SHP77 treated with DMSO at 0.1 percent for 48 hours (cell line): ENCODE measurements around the gene TRPM2.
"Not testable (repeated sequence)": the region's sequence is repeated elsewhere in the genome, so short reads cannot be mapped to it uniquely, and the experiment has no call there.

Source experiments
- DNase-seq: peaks from one replicate; lab custom pipeline; 2025; lab: John Stamatoyannopoulos, UW

TRPM2 gene

GRCh38 chr21:44415073-44416025, 61.9 kb downstream of the TRPM2 start:
- no peak for DNase-seq

DNA sequence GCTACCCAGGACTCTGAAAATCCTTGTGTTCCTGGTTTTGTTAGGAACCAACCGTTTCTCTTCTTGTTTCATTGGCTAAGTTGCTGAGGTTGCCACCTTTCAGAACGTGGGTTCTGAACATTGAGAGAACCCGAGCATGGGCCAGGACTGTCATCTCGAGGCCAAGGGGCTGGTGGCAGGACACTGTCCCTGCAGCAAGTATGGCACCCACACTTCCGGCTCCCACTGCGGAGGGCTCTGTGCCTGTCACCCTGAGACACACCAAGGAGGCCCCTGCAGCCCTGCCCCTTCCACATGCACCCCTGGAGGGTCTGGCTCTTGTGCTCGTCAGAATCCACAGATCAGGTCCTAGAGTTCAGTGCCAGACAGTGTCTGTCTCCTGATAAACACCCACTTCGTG, 62.8 kb downstream of the TRPM2 start:
- DNase-seq, result no peak

GRCh38 chr21:44417621-44418107, 64.2 kb downstream of the TRPM2 start:
- DNase-seq, result not testable (repeated sequence)

DNA sequence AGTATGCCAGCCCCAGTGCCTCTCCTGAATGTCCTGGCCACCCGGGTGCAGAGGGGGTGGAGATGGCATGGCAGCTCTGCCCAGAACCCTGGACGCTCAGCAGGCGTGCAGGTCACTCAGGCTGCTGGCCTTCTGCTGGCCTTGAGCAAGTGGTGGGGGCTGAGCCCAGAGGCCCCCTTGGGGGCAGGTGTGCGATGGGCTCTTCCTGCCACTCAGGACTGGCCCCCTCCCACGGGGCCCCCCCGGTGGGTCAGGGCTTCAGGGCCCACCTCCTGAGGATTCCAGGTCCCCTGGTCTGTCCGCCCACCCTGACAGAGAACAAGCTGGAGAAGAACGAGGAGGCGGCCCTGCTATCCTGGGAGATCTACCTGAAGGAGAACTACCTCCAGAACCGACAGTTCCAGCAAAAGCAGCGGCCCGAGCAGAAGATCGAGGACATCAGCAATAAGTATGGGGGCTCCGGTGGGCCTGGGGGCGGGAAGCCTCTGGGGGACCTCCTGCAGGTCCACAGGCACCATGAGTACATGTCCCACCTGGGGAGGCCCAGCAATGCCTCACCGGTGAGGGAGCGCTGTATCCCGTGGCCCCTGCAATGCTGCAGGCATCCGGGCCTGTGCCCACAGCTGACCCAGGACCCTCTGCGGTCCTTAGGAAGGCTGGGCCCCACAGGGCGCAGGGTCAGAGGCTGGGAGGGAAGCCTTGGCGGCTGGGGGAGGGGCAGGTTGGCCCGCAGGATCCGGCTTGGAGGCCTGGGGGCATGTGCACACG, 64.9 kb downstream of the TRPM2 start:
- no peak for DNase-seq

GRCh38 chr21:44418876-44419230, 65.4 kb downstream of the TRPM2 start:
- no peak for DNase-seq

- DNase-seq, result no peak
Measured at GRCh38 chr21:44419679-44420078, 66.3 kb downstream of the TRPM2 start.

GRCh38 chr21:44420416-44421205, 67.2 kb downstream of the TRPM2 start:
- no peak for DNase-seq

- DNase-seq, result no peak
Measured at GRCh38 chr21:44421901-44422840, 68.8 kb downstream of the TRPM2 start.

- no peak for DNase-seq
Measured at GRCh38 chr21:44423312-44423821, 69.9 kb downstream of the TRPM2 start.

DNA sequence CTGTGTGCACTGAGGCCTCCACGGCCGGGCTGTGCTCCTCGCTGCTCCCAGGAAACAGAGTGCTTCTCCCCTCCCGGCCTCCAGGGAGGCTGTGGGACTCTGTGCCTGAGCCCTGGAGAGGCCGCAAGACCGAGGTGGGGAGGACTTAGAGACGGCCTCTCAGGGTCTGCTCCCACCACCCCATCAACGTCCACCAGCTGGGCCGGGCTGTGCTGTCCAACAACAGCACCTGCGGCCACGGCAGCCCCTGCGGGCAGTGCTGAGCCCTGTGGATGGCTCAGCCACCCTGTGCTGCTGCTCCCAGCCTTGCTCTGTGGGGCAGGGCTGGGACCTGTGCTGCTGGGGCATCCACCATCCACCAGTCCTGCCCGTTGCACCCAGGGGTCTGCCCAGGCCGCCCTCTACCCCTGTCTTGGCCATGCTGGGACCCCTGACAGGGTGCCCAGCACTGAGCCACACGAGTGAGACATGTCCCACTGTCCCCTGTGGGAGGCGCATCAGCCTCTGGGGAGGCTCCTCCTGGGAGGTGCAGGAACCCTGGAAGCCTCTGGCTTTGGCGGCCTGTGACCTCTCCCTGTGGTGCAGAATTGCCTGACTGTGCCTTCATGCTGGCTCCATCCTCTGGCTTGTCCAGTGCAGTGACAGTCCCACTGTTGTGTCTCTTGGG, 70.7 kb downstream of the TRPM2 start:
- no peak for DNase-seq

DNA sequence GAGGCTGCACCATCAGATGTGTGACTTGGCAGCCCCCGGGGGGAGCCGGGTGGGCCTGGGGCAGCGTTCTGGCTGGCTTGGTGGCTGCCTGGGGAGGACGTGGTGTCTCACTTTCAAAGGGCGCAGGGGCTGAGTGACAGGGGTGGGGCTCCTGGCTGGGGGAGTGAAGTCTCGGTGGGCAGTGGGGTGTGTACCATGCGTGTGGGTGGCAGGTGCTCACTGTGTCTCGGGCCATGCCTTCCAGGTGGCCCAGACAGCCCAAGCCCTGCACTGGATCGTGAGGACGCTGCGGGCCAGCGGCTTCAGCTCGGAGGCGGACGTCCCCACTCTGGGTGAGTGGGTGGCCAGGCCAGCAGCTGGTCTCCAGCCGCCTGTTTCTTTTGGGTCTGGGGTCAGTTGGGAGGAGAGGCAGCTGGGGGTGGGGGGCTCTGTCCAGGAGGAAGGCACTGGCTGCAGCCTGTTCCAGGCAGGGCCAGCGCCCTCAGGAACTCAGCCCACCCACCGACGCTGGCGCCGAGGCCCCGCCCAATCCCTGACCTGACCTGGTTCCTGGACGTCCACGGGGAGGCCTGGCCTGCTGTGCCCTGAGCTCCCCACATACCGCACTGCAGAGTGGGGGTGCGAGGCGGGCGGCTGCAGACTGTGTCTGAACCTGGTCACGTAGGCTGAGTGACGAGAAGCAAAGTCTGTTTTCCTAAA, 71.3 kb downstream of the TRPM2 start:
- DNase-seq, result no peak

DNA sequence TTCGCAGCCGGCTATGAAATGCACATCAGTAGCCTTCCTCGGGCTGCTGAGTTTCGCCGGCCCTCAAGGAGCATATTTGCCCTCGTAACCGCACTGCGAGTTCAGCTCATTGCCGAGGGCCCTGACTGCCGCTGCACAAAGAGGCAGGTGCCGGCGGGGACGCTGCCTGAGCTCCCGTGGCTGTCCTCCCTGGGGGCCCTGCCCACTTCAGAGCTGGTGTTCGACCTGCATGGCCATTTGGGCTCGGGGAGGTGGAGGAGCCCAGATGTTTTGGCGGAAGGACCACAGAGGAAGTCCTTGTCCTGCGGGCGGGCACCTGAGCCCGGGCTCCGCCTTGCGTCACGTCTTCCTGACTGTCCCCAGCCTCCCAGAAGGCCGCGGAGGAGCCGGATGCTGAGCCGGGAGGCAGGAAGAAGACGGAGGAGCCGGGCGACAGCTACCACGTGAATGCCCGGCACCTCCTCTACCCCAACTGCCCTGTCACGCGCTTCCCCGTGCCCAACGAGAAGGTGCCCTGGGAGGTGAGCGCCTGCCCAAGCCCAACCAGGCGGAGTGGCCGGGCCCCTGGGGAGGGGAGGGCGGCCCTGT, 72.0 kb downstream of the TRPM2 start:
- peak; percentile 61 for DNase-seq

DNA sequence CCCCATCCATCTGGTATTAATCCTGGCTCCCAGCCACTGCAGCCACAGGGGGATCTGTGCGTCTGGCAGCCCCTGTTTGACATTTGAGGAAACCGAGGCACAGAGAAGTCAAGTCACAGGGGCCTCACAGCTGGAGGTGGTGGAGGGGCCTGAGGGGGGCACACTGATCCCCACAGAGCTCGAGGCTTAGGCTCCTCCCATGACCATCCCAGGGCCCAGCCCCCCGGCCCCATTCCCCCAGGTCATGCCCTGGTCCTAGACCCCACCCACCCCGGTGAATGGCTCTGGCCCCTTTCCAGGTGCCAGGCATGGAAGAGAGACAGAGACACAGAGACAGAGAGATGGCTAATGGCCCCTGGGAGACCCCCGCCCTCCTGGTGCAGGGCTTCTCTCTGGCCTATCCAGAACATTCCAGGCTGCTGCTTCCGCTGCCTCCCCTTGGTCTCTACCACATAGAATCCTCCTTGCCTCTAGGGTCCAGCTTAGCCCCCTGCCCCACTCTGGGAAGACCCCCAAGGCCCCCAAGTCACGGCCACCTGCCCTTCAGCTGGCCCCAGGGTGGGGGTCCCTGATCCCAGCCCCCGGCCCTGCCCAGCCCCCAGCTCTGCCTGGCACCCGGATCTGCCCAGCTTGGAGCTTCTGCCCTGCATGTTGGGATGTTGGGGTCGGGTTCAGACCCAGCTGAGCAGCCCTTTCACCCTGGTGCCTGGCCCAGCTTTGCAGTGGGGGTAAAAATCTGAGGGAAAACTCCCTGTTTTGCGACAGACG, 72.7 kb downstream of the TRPM2 start:
- no peak for DNase-seq

- no peak for DNase-seq
Measured at GRCh38 chr21:44426663-44427191, 73.3 kb downstream of the TRPM2 start.

DNA sequence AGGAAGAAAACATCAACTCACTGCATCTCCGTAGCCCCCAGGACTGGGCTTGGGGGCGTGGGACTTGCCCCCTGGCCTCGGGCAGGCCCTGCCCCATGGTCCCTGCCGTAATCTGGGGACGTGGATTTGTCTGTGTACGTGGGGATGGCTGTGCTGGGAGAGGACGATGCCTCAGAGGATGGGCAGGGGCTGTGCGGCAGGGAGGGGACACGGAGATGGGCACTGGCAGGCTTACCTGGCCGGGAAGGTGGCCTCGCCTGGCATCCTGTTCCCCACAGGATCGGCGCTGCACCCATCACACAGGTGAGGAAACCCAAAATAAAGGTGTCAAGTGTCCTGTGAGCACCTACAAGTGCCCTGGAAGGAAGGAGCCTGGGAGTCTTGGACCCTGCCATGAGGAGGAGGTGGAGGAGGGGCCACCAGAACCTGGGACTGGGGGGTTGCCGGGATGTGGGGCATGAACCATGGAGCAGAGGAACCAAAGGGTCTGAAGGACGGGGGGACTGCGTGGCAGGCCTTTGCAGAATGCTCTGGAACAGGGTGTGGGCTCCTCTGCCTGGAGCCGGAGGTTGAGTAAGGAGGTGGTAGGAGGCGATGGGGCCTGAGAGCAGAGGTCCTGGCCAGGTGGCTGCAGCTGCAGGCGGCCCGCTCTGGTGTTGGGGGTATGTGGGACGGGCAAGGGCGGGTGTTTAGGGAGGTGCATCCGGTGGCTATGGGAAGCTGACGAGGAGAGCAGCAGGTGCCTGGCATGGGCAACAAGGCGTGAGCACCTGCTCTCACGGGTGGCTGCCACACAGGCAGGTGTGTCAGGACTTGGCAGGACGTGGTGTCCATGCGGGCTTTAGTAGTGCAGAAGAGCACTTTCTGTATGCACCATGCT, 74.1 kb downstream of the TRPM2 start:
- peak; percentile 74 for DNase-seq

DNA sequence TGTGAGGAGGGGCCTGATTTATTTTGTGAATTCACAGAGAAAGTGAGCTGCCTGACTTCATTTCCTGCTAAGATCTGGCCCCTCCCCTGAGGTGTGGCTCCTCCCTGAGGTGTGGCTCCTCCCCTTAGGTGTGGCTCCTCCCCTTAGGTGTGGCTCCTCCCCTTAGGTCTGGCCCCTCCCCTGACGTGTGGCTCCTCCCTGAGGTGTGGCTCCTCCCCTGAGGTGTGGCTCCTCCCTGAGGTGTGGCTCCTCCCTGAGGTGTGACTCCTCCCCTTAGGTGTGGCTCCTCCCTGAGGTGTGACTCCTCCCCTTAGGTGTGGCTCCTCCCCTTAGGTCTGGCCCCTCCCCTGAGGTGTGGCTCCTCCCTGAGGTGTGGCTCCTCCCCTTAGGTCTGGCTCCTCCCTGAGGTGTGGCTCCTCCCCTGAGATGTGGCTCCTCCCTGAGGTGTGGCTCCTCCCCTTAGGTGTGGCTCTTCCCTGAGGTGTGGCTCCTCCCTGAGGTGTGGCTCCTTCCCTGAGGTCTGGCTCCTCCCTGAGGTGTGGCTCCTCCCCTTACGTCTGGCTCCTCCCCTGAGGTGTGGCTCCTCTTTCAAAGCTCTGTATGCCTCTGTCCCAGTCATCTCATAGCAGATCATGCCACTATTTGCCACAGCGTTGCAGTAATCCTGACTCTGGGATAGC, 75.0 kb downstream of the TRPM2 start:
- no peak for DNase-seq

DNA sequence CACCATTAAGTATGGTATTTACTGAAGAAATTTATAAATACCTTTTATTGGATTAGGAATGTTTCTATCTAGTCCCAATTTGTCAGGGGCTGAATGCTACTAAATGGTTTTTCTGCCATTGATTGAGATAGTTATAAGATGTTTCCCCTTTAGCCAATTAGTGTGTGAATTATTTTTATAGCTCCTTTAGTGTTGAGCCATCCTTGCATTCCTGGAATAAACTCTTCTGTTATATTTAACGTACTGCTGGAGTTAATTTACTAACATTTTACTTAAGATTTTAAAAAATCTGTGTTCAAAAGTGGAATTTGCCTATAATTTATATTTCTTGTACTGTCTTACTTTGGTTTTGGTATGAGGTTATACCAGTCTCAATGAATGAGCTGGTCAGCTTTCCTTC, 76.5 kb downstream of the TRPM2 start:
- no peak for DNase-seq
